ENCODE data around the gene KIRREL3.

GRCh38 chr11:127027000-127027399 is 26.4 kb upstream of the KIRREL3 start:
- no peak for TF ChIP-seq CTCF (IDR thresholded peaks at IDR 0.05)
- no peak for TF ChIP-seq POLR2A (IDR thresholded peaks at IDR 0.05)

All from esophagus squamous epithelium (tissue), 4 donors.